Activated CD4-positive, alpha-beta T cell treated with anti-CD3 and anti-CD28 coated beads, Interleukin-2, amount 50 U/mL, for 24 hours (primary cell): ENCODE measurements around the gene GFRA1.

Source experiments
- DNase-seq, 2 donors: peaks; one replicate each; pipeline ENCODE4 v3.0.0-alpha.2; 2020; ENCODE audit warnings: low read depth in 1 of 2, low spot score in 1 of 2

Gene GFRA1

DNA sequence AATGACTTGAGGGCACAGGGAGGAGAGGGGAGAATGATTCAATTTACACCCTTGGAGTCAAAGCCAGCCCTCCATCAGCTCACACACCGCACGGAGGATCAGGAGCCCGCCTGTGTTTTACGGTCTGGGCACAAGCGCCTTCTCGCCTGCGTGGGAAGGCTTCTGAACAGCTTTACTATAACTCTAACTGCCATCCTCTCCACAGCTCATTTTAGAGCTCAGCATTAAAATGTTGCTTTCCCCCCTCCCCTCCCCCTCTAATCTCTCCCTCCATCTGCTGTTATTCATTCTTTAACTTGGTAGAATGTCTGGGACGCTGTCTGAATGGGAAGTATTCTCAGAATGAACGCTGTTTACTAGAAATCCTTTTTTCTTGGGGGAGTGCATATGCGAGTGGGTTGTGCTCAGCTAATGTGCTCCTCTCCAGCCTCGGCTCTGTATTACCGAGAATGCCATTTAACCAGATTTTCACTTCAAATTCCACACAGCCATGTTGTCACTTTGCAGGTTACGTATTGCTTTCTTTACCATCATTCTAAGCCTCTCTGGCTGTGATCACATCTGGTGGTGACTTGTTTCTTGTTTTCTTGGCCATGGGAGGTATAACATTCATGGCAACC, 140.1 kb downstream of the GFRA1 start:
- no peak for DNase-seq

DNA sequence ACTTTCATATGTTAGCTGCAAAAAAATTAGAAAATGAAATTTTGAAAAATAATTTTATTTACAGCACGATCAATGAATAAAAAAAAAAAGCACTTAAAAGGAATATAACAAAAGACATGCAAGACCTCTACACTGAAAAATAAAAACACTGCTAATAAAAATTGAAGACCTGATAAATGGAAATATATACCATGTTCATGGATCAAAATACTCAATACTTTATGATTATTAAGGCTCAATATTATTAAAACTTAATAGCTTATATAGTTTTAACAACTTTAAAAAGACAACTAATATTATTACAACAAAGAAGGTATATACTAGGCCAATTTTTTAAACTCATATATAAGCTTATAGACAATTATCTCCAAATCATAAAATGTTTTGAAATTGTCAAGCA, 143.0 kb downstream of the GFRA1 start:
- no peak for DNase-seq

DNA sequence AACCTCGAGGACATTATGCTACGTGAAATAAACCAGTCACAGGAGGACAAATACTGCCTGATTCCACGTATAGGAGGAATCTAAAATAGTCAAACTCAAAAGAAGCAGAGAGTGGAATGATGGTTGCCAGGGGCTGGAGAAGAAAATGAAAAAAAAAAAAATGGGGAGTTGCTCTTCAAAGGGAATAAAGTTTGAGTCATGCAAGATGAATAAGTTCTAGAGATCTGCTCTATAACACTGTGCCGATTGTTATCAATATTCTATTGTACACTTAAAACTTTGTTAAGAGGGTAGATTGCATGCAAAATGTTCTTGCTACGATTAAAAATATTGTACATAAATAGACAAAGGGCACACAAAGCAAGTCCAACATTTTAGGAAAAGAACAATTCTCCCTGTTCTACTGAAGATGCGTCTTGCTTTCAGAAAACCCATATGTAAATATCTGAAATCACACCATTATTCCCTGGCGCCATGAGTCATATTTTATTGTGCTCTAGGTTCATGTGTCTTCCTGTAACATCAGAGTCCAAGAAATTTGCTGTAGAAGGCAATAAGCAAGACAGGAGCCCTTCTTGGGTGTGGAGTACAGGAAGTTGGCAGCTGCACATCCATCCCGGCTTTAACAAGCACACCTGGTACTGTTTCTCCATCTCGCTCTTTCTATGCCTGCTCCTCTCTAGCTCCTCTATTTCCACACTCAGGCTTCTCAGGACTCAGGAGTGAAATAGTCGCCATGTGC, 145.9 kb downstream of the GFRA1 start:
- DNase-seq: no peak

GRCh38 chr10:116126239-116126638, 146.8 kb downstream of the GFRA1 start:
- no peak for DNase-seq

GRCh38 chr10:116125180-116125579, 147.8 kb downstream of the GFRA1 start:
- DNase-seq: no peak

DNA sequence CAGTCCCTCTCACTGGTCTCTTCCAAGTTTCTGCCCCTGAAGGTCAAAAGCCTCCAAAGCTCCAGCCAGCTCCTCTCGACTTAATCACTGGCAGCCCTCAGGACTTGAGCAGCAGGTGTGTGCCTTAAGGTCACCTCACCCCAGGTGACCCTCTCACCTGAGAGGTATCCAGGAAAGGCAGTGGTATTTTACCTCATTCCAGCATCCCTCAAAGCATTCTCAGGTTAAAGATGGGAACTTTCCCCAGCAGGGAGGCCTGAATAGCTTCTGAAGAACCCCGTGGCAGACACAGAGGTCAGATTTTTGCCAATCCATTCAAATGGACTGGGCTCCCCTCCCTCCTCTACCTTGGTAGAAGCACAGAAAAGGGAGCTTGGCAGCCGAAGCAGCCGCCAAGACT, 148.2 kb downstream of the GFRA1 start:
- DNase-seq: no peak

- no peak for DNase-seq
Measured at GRCh38 chr10:116122664-116123063, 150.3 kb downstream of the GFRA1 start.

GRCh38 chr10:116121640-116122525, 151.1 kb downstream of the GFRA1 start:
- no peak for DNase-seq

DNA sequence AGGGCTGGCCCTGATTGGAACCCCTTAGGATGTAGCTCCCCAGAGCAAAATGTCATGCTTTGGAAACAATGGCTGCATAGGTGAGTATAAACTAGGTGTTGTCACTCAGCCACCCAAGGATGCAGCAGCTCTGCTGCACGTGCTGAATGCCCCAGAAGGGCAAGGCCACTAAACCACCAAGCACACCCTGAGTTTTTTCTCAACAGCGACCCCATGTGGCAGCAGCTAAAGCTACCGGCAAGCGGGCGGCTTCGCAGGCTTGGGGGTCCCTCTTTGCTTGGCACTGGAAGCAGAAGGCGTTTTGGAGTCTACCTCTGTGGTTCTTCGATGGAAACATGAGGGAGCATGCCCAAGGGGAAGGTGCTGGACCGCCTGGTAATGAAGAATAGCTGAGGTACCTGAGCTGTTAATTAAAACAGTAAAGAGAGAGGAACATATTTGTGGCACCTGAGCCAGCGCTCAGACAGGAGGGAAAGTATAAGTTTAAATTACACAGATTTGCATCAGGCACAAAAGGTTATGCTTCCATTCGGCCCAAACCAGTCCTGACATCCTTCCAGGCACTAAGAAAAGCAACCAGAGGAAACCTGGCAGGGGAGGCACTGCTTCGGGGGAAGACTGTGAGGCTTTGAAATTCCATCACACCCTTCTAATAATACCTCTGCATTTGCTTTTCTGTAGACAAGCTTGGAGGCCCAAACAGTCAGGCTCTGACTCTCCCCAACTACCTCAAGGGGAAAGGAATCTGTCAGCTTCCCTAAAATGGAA, 152.1 kb downstream of the GFRA1 start:
- DNase-seq: no peak

- no peak for DNase-seq
Measured at GRCh38 chr10:116118847-116119246, 154.2 kb downstream of the GFRA1 start.

DNA sequence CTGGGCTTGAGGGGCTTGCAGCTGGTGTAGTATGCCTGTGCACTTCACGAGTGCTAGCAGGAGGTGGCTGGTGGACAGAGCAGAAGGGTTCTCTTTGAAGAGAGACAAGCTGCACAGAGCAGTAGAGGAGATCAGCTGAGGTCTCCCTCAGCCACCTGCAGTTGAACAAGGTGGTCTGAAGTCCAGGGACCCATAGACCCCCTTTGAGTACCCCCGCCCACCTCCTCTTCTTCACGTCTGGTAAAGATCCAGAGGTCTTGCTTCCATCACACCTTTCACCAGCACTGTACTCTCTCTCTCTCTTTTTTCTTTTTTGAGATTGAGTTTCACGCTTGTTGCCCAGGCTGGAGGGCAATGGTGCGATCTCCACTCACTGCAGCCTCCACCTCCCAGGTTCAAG, 157.2 kb downstream of the GFRA1 start:
- no peak for DNase-seq

DNA sequence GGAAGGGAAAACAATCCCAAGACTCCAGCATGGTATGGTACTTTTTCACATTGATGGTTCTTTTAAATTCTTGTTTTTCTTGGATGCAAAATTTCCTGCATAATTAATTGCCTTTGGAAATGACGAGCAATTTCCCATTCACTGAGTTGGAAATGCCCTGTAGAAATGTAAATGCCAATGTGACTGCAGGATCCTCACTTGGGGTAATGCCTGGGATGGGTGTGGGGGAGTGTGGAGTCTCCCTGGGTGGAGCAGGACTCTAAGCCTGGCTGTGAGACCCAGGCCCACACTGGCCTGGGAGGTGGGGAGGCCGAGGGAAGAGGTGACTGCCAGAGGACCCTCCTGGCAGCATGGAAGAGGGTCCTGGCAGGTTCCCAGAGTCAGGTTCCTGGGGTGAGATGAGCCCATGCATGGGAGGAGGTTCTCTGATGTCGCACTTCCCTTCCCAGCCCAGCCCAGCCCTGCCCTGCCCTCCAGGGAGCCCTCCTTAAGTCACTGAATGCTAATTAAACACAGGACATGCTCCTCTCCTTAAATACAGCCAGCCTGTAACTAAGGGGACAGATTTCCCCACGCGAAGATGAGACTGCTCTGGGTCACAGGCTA, 157.9 kb downstream of the GFRA1 start:
- no peak for DNase-seq

DNA sequence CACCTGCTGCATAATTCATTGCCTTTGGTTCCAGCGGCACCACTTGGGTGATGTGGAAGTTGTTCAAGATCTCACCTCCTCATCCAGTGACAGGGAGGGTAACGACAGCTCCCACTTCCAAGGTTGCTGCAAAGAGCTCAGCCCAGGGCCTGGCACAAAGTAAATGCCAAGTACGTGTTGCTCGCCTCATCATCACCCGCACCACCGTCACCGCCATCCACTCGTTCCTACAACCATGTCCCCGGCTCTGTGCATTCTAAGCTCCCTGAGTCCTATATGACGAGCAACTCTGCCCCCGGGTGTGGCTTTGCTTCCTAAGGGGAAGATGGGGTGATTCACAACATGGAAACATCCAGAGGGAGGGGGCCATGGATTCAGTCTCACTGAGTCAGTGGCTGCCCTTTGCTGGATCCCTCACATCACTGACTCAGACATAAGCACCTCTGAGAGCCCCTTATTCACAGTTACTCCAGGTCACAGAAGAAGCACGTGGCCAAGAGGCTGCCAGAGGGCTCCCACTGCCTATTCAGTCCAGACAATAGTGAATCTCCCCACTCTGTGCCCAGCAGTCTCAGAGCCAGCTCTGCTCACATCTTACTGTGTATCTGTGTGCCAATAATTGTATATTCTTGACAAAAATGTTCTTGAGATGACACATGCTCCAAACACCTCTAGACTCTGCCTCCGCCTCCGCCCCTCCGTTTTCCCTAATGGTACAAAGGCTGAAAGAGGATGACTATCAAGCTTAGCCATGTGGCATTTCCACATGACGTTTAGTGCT, 159.1 kb downstream of the GFRA1 start:
- DNase-seq: no peak

- DNase-seq: no peak
Measured at GRCh38 chr10:116112232-116113231, 160.5 kb downstream of the GFRA1 start.

- DNase-seq: no peak
Measured at GRCh38 chr10:116111483-116112095, 161.4 kb downstream of the GFRA1 start.

DNA sequence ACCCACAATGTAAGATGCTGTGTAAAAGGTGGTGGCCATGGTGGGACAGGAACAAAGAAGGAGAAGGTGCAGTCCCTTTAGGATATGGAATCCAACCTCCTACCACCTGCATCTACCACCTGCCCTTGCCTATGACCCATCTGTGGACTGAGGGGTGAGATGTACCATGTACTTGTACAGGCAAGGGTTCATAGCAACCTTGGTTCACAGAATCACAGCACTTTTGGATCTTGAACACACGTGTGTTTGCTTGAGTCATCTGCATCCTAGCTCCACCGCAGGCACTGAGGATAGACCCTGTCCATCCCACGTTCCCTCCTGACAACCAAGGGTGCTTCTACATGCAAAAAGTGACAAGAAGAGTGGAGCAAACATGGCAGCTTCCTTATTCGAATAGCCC, 162.3 kb downstream of the GFRA1 start:
- no peak for DNase-seq

GRCh38 chr10:116109881-116110280, 163.1 kb downstream of the GFRA1 start:
- DNase-seq: no peak

- no peak for DNase-seq
Measured at GRCh38 chr10:116109481-116109880, 163.5 kb downstream of the GFRA1 start.
